Measurements from ENCODE around the gene MRNIP.

Gene MRNIP

GRCh38 chr5:179795049-179795862 lies 63.4 kb downstream of the MRNIP start:
- 0 out of 2 replicates have a peak, but pooled peaks have one; percentile 4 for TF ChIP-seq ZBTB7A (IDR thresholded peaks at IDR 0.05; ENCODE audit: low read depth)
- TF ChIP-seq, protein P1, sequence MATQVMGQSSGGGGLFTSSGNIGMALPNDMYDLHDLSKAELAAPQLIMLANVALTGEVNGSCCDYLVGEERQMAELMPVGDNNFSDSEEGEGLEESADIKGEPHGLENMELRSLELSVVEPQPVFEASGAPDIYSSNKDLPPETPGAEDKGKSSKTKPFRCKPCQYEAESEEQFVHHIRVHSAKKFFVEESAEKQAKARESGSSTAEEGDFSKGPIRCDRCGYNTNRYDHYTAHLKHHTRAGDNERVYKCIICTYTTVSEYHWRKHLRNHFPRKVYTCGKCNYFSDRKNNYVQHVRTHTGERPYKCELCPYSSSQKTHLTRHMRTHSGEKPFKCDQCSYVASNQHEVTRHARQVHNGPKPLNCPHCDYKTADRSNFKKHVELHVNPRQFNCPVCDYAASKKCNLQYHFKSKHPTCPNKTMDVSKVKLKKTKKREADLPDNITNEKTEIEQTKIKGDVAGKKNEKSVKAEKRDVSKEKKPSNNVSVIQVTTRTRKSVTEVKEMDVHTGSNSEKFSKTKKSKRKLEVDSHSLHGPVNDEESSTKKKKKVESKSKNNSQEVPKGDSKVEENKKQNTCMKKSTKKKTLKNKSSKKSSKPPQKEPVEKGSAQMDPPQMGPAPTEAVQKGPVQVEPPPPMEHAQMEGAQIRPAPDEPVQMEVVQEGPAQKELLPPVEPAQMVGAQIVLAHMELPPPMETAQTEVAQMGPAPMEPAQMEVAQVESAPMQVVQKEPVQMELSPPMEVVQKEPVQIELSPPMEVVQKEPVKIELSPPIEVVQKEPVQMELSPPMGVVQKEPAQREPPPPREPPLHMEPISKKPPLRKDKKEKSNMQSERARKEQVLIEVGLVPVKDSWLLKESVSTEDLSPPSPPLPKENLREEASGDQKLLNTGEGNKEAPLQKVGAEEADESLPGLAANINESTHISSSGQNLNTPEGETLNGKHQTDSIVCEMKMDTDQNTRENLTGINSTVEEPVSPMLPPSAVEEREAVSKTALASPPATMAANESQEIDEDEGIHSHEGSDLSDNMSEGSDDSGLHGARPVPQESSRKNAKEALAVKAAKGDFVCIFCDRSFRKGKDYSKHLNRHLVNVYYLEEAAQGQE (IDR thresholded peaks at IDR 0.05; ENCODE audit: low read depth) = no peak
- TF ChIP-seq, protein P2, sequence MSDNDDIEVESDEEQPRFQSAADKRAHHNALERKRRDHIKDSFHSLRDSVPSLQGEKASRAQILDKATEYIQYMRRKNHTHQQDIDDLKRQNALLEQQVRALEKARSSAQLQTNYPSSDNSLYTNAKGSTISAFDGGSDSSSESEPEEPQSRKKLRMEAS (IDR thresholded peaks at IDR 0.05) = peak; percentile 32

DNA sequence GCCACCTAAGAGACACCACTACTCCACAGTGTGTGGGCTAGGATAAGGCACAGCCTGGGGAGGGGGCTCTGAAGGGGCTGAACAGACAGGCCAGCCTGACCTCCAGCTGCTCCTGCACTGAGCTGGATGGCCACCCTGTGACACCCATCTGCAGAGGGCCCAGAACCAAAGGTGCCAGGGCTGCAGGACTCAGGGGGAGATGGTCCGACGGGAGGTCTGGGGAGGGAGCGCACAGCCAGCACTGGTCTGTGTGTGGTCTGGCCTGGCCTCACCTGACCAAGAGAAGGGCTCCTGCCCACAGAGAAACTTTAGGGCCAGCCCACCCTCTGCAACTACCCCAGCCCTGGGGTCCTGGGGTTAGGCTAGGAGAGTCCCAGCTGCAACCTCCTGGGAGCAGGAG lies 64.0 kb downstream of the MRNIP start:
- TF ChIP-seq CEBPB (IDR thresholded peaks at IDR 0.05) (no peak), ZBTB7A (IDR thresholded peaks at IDR 0.05; ENCODE audit: low read depth) (0 out of 2 replicates have a peak, but pooled peaks have one; percentile 3)
- TF ChIP-seq, protein P2 (IDR thresholded peaks at IDR 0.05) = no peak

- TF ChIP-seq ZBTB7A (IDR thresholded peaks at IDR 0.05; ENCODE audit: low read depth) (no peak), TAF1 (IDR thresholded peaks at IDR 0.05; ENCODE audit: low read depth) (no peak), EGR1 (IDR thresholded peaks at IDR 0.05) (no peak), CEBPB (IDR thresholded peaks at IDR 0.05) (no peak), TEAD4 (IDR thresholded peaks at IDR 0.05) (no peak), NFIC (IDR thresholded peaks at IDR 0.05) (no peak), YY1 (IDR thresholded peaks at IDR 0.05; ENCODE audit: low read depth) (no peak), FOXM1 (IDR thresholded peaks at IDR 0.05; ENCODE audit: borderline replicate concordance, low read depth) (no peak), TCF12 (IDR thresholded peaks at IDR 0.05; ENCODE audit: low read depth) (no peak), EP300 (IDR thresholded peaks at IDR 0.05; ENCODE audit: borderline replicate concordance) (no peak), RAD21 (IDR thresholded peaks at IDR 0.05; ENCODE audit: low read depth) (no peak), CREB1 (IDR thresholded peaks at IDR 0.05; ENCODE audit: low read depth) (no peak)
- TF ChIP-seq, protein P2 (IDR thresholded peaks at IDR 0.05) = no peak
- TF ChIP-seq, protein P1 (IDR thresholded peaks at IDR 0.05; ENCODE audit: low read depth) = no peak
- TF ChIP-seq, protein P3, sequence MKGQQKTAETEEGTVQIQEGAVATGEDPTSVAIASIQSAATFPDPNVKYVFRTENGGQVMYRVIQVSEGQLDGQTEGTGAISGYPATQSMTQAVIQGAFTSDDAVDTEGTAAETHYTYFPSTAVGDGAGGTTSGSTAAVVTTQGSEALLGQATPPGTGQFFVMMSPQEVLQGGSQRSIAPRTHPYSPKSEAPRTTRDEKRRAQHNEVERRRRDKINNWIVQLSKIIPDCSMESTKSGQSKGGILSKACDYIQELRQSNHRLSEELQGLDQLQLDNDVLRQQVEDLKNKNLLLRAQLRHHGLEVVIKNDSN (IDR thresholded peaks at IDR 0.05) = no peak
Measured at GRCh38 chr5:179794171-179794570, 64.4 kb downstream of the MRNIP start.

- TF ChIP-seq ZBTB7A (IDR thresholded peaks at IDR 0.05; ENCODE audit: low read depth) = 0 out of 2 replicates have a peak, but pooled peaks have one; percentile 33
- no peak for TF ChIP-seq YY1 (IDR thresholded peaks at IDR 0.05; ENCODE audit: low read depth)
- no peak for TF ChIP-seq TAF1 (IDR thresholded peaks at IDR 0.05; ENCODE audit: low read depth)
- TF ChIP-seq CREB1 (IDR thresholded peaks at IDR 0.05; ENCODE audit: low read depth) = no peak
- TF ChIP-seq EP300 (IDR thresholded peaks at IDR 0.05; ENCODE audit: borderline replicate concordance) = no peak
- TF ChIP-seq, protein P2 (IDR thresholded peaks at IDR 0.05) = no peak
- TF ChIP-seq, protein P1 (IDR thresholded peaks at IDR 0.05; ENCODE audit: low read depth) = no peak
Measured at GRCh38 chr5:179793468-179794139, 65.0 kb downstream of the MRNIP start, which contains the start of gene LTC4S. Gene LTC4S (plus strand): TSS chr5:179793986. CDS start chr5:179794081, 95 bp downstream.
